Hepatocyte (in vitro differentiated cells): ENCODE measurements around the gene C9. TPM values are rescaled to one million over a fixed set of nuclear protein-coding genes. Genes with fewer than 3 reads are reported as not detected.
A peak's percentile ranks its signal among the peaks of the same experiment; 100 is the strongest.

Source experiments
- DNase-seq: peaks from one replicate; pipeline ENCODE4 v3.0.0-alpha.2; 2016; ENCODE audit warnings: low spot score
- H2AFZ ChIP-seq: fragments of 200-600 bp; sonication (generic); 2 replicates; pipeline ENCODE4 v1.6.0; 2016; ENCODE audit warnings: antibody characterized with exemption, mild to moderate bottlenecking
- H3K27ac ChIP-seq: fragments of 200-600 bp; sonication (generic); 2 replicates; pipeline ENCODE4 v1.5.1; 2016; ENCODE audit warnings: mild to moderate bottlenecking
- H3K27me3 ChIP-seq: fragments of 200-600 bp; sonication (generic); 2 replicates; pipeline ENCODE4 v1.6.1; 2016
- H3K36me3 ChIP-seq: fragments of 200-600 bp; sonication (generic); replicated peaks from 2 replicates; pipeline ENCODE4 v1.5.1; 2016; ENCODE audit warnings: low read depth; ENCODE audit not compliant: insufficient read depth
- H3K4me1 ChIP-seq: fragments of 200-600 bp; sonication (generic); 2 replicates; pipeline ENCODE4 v1.5.1; 2016; ENCODE audit warnings: mild to moderate bottlenecking, moderate library complexity; ENCODE audit not compliant: insufficient read depth
- H3K4me2 ChIP-seq: fragments of 200-600 bp; sonication (generic); 2 replicates; pipeline ENCODE4 v1.6.0; 2016
- H3K4me3 ChIP-seq: fragments of 200-600 bp; sonication (generic); 2 replicates; pipeline ENCODE4 v1.5.1; 2016; ENCODE audit warnings: mild to moderate bottlenecking
- H3K79me2 ChIP-seq: fragments of 200-600 bp; sonication (generic); 2 replicates; pipeline ENCODE4 v1.6.0; 2017; ENCODE audit warnings: mild to moderate bottlenecking
- H3K9me2 ChIP-seq: fragments of 200-600 bp; sonication (generic); replicated peaks from 2 replicates; pipeline ENCODE4 v1.6.0; 2017; ENCODE audit warnings: mild to moderate bottlenecking; ENCODE audit not compliant: insufficient read depth
- H3K9me3 ChIP-seq: fragments of 200-600 bp; sonication (generic); 2 replicates; pipeline ENCODE4 v1.5.1; 2016; ENCODE audit warnings: low read depth, mild to moderate bottlenecking
- H4K20me1 ChIP-seq: fragments of 200-600 bp; sonication (generic); 2 replicates; pipeline ENCODE4 v1.6.0; 2016; ENCODE audit warnings: mild to moderate bottlenecking; ENCODE audit not compliant: insufficient read depth, poor library complexity, severe bottlenecking
- CTCF ChIP-seq: fragments of 200-600 bp; sonication (generic); IDR thresholded peaks from 2 replicates; pipeline ENCODE4 v1.5.1; 2016; ENCODE audit warnings: antibody characterized with exemption, mild to moderate bottlenecking; ENCODE audit not compliant: poor library complexity
- EZH2 ChIP-seq: fragments of 200-600 bp; sonication (generic); IDR thresholded peaks from 2 replicates; pipeline ENCODE4 v1.6.1; 2016; ENCODE audit warnings: antibody characterized with exemption, mild to moderate bottlenecking, borderline replicate concordance
- EZH2phosphoT487 ChIP-seq: fragments of 200-600 bp; sonication (generic); IDR thresholded peaks from one replicate; pipeline ENCODE4 v1.6.1; 2018; ENCODE audit warnings: antibody characterized with exemption, mild to moderate bottlenecking, low read depth, moderate library complexity; ENCODE audit not compliant: unreplicated experiment, severe bottlenecking
- WGBS: methylation state at CpG from one replicate; pipeline ENCODE4 v1.1.6; 2016; ENCODE audit warnings: low lambda C conversion rate; ENCODE audit errors: missing lambda C conversion rate; 5-methylcytosine and 5-hydroxymethylcytosine counted together
- polyA plus RNA-seq: library from polyadenylated mRNA; unstranded; fragments of >200 nt; fragmentation: Nextera tagmentation; extraction: Ambion mirVana; gene quantifications from 2 replicates; pipeline ENCODE4 v1.2.1, GENCODE V29; 2016
- total RNA-seq: library from RNA; depleted of rRNA; stranded (reverse); fragments of >200 nt; gene quantifications from 2 replicates; pipeline ENCODE4 v1.2.3, GENCODE V29; 2014

The C9 gene
- total and polyA plus RNA-seq, 2 experiments from 2014 or later = 0.47 to 0.79 TPM

- no peaks in the 10 kb centered on the region for H3K9me2 ChIP-seq
- H3K4me3 ChIP-seq = no peak overlapping the region
- no peaks in the 10 kb centered on the region for H3K79me2 ChIP-seq
- no peaks in the 10 kb centered on the region for H4K20me1 ChIP-seq
- no peaks in the 10 kb centered on the region for H3K27me3 ChIP-seq
- no peak overlapping the region for H3K27ac ChIP-seq
- DNase-seq = no peak
- no peak overlapping the region for H2AFZ ChIP-seq
- no peak overlapping the region for H3K4me2 ChIP-seq
- H3K4me1 ChIP-seq = no peaks in the 10 kb centered on the region
- H3K36me3 ChIP-seq = no peaks in the 10 kb centered on the region
- H3K9me3 ChIP-seq = peaks cover 7% of the 10 kb centered on the region
- TF ChIP-seq CTCF (no peak), EZH2 (no peak), EZH2phosphoT487 (no peak)
Observed at GRCh38 chr5:39301406-39301805, 62.9 kb downstream of the C9 start.

GRCh38 chr5:39299962-39300361 lies 64.3 kb downstream of the C9 start:
- Histone ChIP-seq H3K36me3 (no peaks in the 10 kb centered on the region), H3K79me2 (no peaks in the 10 kb centered on the region), H3K9me2 (no peaks in the 10 kb centered on the region), H3K4me3 (no peak overlapping the region), H4K20me1 (no peaks in the 10 kb centered on the region), H3K9me3 (peaks cover 7% of the 10 kb centered on the region), H3K4me2 (no peak overlapping the region), H3K27me3 (no peaks in the 10 kb centered on the region), H2AFZ (no peak overlapping the region), H3K4me1 (no peaks in the 10 kb centered on the region), H3K27ac (no peak overlapping the region)
- no peak for TF ChIP-seq EZH2phosphoT487
- no peak for TF ChIP-seq EZH2
- no peak for TF ChIP-seq CTCF
- no peak for DNase-seq

- H2AFZ ChIP-seq = no peak overlapping the region
- 86% methylated on average over 2 of the region's 2 CpGs for WGBS
- H3K36me3 ChIP-seq = no peaks in the 10 kb centered on the region
- no peaks in the 10 kb centered on the region for H3K79me2 ChIP-seq
- no peak overlapping the region for H3K4me2 ChIP-seq
- H3K9me3 ChIP-seq = peaks cover 7% of the 10 kb centered on the region
- no peaks in the 10 kb centered on the region for H3K4me1 ChIP-seq
- TF ChIP-seq EZH2phosphoT487 = no peak
- no peak for TF ChIP-seq EZH2
- TF ChIP-seq CTCF = no peak
- H4K20me1 ChIP-seq = no peaks in the 10 kb centered on the region
- no peak overlapping the region for H3K27ac ChIP-seq
- H3K9me2 ChIP-seq = no peaks in the 10 kb centered on the region
- no peak for DNase-seq
- H3K4me3 ChIP-seq = no peak overlapping the region
- H3K27me3 ChIP-seq = no peaks in the 10 kb centered on the region
Observed at GRCh38 chr5:39294736-39295135, 69.6 kb downstream of the C9 start.

GRCh38 chr5:39284552-39284951 lies 79.7 kb downstream of the C9 start:
- no peaks in the 10 kb centered on the region for H3K79me2 ChIP-seq
- no peaks in the 10 kb centered on the region for H4K20me1 ChIP-seq
- H3K4me2 ChIP-seq = no peak overlapping the region
- no peaks in the 10 kb centered on the region for H3K9me2 ChIP-seq
- no peak overlapping the region for H3K4me3 ChIP-seq
- TF ChIP-seq EZH2phosphoT487 (no peak), CTCF (no peak), EZH2 (no peak)
- WGBS = 34% methylated on average over 5 of the region's 5 CpGs
- H3K36me3 ChIP-seq = no peaks in the 10 kb centered on the region
- H3K27ac ChIP-seq = no peak overlapping the region
- H3K27me3 ChIP-seq = no peaks in the 10 kb centered on the region
- H2AFZ ChIP-seq = no peak overlapping the region
- no peaks in the 10 kb centered on the region for H3K9me3 ChIP-seq
- peak; percentile 3 for DNase-seq
- H3K4me1 ChIP-seq = no peaks in the 10 kb centered on the region
